Upper lobe of right lung (tissue), 1 donor: Measurements from ENCODE around the gene GCSH. TPM values are rescaled to one million over a fixed set of nuclear protein-coding genes. Genes with fewer than 3 reads are reported as not detected.
"Not testable (repeated sequence)": the region's sequence is repeated elsewhere in the genome, so short reads cannot be mapped to it uniquely, and the experiment has no call there.

Experiments
- ATAC-seq: fragments of 200-7000 bp; cut with Tn5 transposase; one replicate; pipeline ENCODE4 v1.9.1; 2020; ENCODE audit warnings: mild to moderate bottlenecking, moderate library complexity
- DNase-seq: peaks from one replicate; pipeline ENCODE4 v3.0.0-alpha.2; 2020
- H3K27ac ChIP-seq: fragments of 200-600 bp; one replicate; pipeline ENCODE4 v1.8.0; 2022
- H3K27me3 ChIP-seq: fragments of 200-600 bp; one replicate; pipeline ENCODE4 v1.8.0; 2022; ENCODE audit warnings: mild to moderate bottlenecking
- H3K36me3 ChIP-seq: fragments of 200-600 bp; one replicate; pipeline ENCODE4 v1.8.0; 2022
- H3K4me1 ChIP-seq: fragments of 200-600 bp; one replicate; pipeline ENCODE4 v1.8.0; 2022
- H3K4me3 ChIP-seq: fragments of 200-600 bp; one replicate; pipeline ENCODE4 v1.8.0; 2022; ENCODE audit warnings: mild to moderate bottlenecking
- H3K9me3 ChIP-seq: fragments of 200-600 bp; one replicate; pipeline ENCODE4 v1.8.0; 2022
- CTCF ChIP-seq: fragments of 200-600 bp; IDR thresholded peaks from one replicate; pipeline ENCODE4 v1.8.0; 2022; ENCODE audit warnings: antibody characterized with exemption
- intact Hi-C: fragments of 100-400 bp; cut with DNase I; formaldehyde crosslinking; loops from one replicate; pipeline ENCODE4 v1.11.0; 2022
- total RNA-seq: library from RNA; stranded (reverse); fragmentation: NEBNext Ultra II Directional; extraction: Animal tissue kit (Norgen Biotek cat#: 25700); gene quantifications from one replicate; pipeline ENCODE4 v1.2.1, GENCODE V29; 2021
- donor health status: DM: no; HTN: yes; CAD: no; lungs with severe emphysema.

Gene GCSH
- total RNA-seq, 1 donor from 2014 or later: 17.0 TPM

- no peak for TF ChIP-seq CTCF
- intact Hi-C loops: no loop called here
- no peak overlapping the region for H3K4me3 ChIP-seq
- H3K9me3 ChIP-seq: no peaks in the 10 kb centered on the region
- DNase-seq (no peak), ATAC-seq (no peak)
- no peak overlapping the region for H3K27ac ChIP-seq
- no peaks in the 10 kb centered on the region for H3K4me1 ChIP-seq
- no peaks in the 10 kb centered on the region for H3K27me3 ChIP-seq
- H3K36me3 ChIP-seq: no peaks in the 10 kb centered on the region
Observed at GRCh38 chr16:81123092-81123852, 27.1 kb upstream of the GCSH start.

DNA sequence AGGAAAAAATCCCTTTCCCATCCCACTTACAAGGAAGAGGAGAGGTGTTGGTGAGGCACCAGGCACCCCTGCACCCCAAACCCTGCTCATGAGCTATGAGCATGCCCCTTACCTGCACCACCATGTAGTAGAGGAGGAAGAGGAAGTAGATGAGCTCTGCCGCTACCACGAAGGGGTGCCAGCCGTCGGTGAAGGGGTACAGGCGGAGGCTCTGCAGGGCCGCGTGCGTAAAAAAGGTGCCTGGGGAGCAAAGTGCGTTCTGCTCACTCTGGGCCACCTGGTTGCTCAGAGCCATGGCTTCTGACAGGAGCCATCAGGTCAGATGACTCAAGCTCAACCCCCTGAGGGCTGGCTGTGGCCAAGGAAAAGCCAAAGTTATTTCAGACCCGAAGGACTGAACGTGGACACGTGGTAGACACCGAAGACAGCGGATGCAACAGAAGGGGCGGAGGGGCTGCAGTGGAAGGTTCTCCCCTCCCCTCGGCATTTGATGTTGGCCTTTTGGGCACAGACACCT, 25.3 kb upstream of the GCSH start:
- Histone ChIP-seq H3K4me1 (no peaks in the 10 kb centered on the region), H3K36me3 (no peaks in the 10 kb centered on the region), H3K27ac (no peak overlapping the region), H3K27me3 (no peaks in the 10 kb centered on the region), H3K4me3 (no peak overlapping the region), H3K9me3 (no peaks in the 10 kb centered on the region)
- DNase-seq (no peak), ATAC-seq (no peak)
- intact Hi-C loops: no loop called here
- no peak for TF ChIP-seq CTCF

GRCh38 chr16:81117436-81117835, 21.2 kb upstream of the GCSH start:
- DNase-seq (no peak), ATAC-seq (peak; percentile 15)
- Histone ChIP-seq H3K4me3 (no peak overlapping the region), H3K9me3 (no peaks in the 10 kb centered on the region), H3K4me1 (no peaks in the 10 kb centered on the region), H3K27ac (no peak overlapping the region), H3K36me3 (no peaks in the 10 kb centered on the region), H3K27me3 (no peaks in the 10 kb centered on the region)
- no peak for TF ChIP-seq CTCF
- intact Hi-C loops: no loop called here

- Histone ChIP-seq H3K4me1 (no peaks in the 10 kb centered on the region), H3K4me3 (no peak overlapping the region), H3K27me3 (no peaks in the 10 kb centered on the region), H3K27ac (no peak overlapping the region), H3K9me3 (no peaks in the 10 kb centered on the region), H3K36me3 (no peaks in the 10 kb centered on the region)
- ATAC-seq (no peak), DNase-seq (no peak)
- intact Hi-C loops: no loop called here
- TF ChIP-seq CTCF: no peak
Observed at GRCh38 chr16:81116285-81116684, 20.1 kb upstream of the GCSH start.

DNA sequence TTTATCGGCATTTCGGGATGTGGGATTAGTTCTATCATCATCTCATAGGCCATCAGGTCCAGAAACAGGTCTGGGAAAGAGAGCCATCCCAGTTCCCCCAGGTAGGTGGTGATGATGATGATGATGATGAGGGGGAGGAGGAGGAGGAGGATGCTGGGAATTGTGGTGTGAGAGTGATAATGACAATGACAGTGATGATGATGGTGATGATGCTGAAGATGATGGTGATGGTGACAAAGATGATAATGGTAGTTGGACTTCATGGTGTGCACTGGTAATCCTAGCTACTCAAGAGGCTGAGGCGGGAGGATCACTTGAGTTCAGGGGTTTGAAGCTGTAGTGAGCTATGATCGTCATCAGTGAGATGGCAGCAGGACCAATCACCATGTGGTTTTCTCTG, 16.3 kb upstream of the GCSH start:
- no peak for TF ChIP-seq CTCF
- intact Hi-C loops: no loop called here
- no peak overlapping the region for H3K27ac ChIP-seq
- DNase-seq (no peak), ATAC-seq (no peak)
- H3K36me3 ChIP-seq: no peaks in the 10 kb centered on the region
- no peaks in the 10 kb centered on the region for H3K27me3 ChIP-seq
- no peaks in the 10 kb centered on the region for H3K9me3 ChIP-seq
- no peak overlapping the region for H3K4me3 ChIP-seq
- H3K4me1 ChIP-seq: no peaks in the 10 kb centered on the region

DNA sequence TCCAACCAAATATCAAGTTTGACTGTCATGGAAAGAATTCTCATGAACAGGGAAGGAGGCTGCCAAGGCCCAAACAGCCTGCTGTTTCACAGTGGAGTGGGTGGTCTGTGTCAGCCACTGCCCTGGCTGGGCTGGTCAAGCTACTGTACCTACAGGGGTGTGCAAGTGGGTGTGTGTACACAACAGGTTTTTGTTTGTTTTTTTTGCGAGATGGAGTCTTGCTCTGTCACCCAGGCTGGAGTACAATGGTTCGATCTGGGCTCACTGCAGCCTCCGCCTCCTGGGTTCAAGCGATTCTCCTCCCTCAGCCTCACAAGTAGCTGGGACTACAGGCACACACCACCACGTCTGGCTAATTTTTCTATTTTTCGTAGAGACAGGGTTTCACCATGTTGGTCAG, 13.1 kb upstream of the GCSH start:
- H3K27me3 ChIP-seq, H3K36me3 ChIP-seq, H3K27ac ChIP-seq, H3K9me3 ChIP-seq, ATAC-seq, DNase-seq, H3K4me3 ChIP-seq, H3K4me1 ChIP-seq, intact Hi-C loops: not testable (repeated sequence)
